ENCODE data around the gene RDM1. TPM values are rescaled to one million over a fixed set of nuclear protein-coding genes. Genes with fewer than 3 reads are reported as not detected.

The RDM1 gene
- polyA plus RNA-seq, 3 donors from 2014 or later: 0.82 to 1.7 TPM; not detected in 1

GRCh38 chr17:35870906-35871819, 59.4 kb downstream of the RDM1 start:
- Mint-ChIP-seq H3K4me3 (peak overlapping the region; percentile 3 to 64 (median 38)), H3K27ac (peak overlapping the region; percentile 78 to 93 (median 90)), H3K4me1 (peaks cover 65 to 78% of the 10 kb centered on the region in 2 donors), H3K27me3 (ENCODE audit: low read depth in 3 of 3) (peaks cover 0 to 3% (median 0%) of the 10 kb centered on the region in 3 donors), H3K36me3 (peaks cover 23 to 40% (median 35%) of the 10 kb centered on the region in 3 donors), H3K9me3 (no peaks in the 10 kb centered on the region)
- DNase-seq: peak in 2 of 3 donors; percentile 33 to 40

GRCh38 chr17:35868737-35869136, 61.8 kb downstream of the RDM1 start, which contains the start of gene HEATR9:
Gene HEATR9 (minus strand): TSS chr17:35868891. CDS start chr17:35868742, 149 bp downstream.
- peaks cover 51 to 68% of the 10 kb centered on the region in 2 donors for H3K4me1 Mint-ChIP-seq
- H3K27ac Mint-ChIP-seq: peak within 1 kb of the TSS; percentile 58 to 86 (median 76)
- peaks cover 0 to 3% (median 0%) of the 10 kb centered on the region in 3 donors for H3K27me3 Mint-ChIP-seq (ENCODE audit: low read depth in 3 of 3)
- peaks cover 21 to 41% (median 23%) of the 10 kb centered on the region in 3 donors for H3K36me3 Mint-ChIP-seq
- H3K9me3 Mint-ChIP-seq: no peaks in the 10 kb centered on the region
- no peak within 1 kb of the TSS for H3K4me3 Mint-ChIP-seq
- DNase-seq: no peak

Other genes starting within 250 kb of the RDM1 start
- not detected for gene RASL10B, start 199.1 kb downstream of the RDM1 start, polyA plus RNA-seq
- not detected for gene GAS2L2, start 177.5 kb downstream of the RDM1 start, polyA plus RNA-seq
- gene C17orf50, start 169.9 kb downstream of the RDM1 start, polyA plus RNA-seq: under 1 TPM in 2 of 3 donors, not detected in 1; 0.28 to 0.34 TPM
- gene MMP28, start 135.1 kb downstream of the RDM1 start, polyA plus RNA-seq: not detected
- 10 to 100 TPM in 2 of 3 donors, 1 to 10 TPM in 1; 9.4 to 35.5 (median 10.3) TPM for gene TAF15, start 121.3 kb downstream of the RDM1 start, polyA plus RNA-seq
- under 1 TPM in 2 of 3 donors, not detected in 1; 0.11 to 0.19 TPM for gene HEATR9, start 61.9 kb downstream of the RDM1 start, polyA plus RNA-seq
- 1,000 to 10,000 TPM; 1,095 to 2,255 (median 1,960) TPM for gene CCL5, start 50.4 kb downstream of the RDM1 start, polyA plus RNA-seq
- gene LYZL6, start 12.9 kb upstream of the RDM1 start, polyA plus RNA-seq: not detected
- gene CCL16, start 50.7 kb upstream of the RDM1 start, polyA plus RNA-seq: not detected
- gene CCL14, start 56.0 kb upstream of the RDM1 start, polyA plus RNA-seq: not detected
- gene CCL15, start 70.8 kb upstream of the RDM1 start, polyA plus RNA-seq: not detected
- 1 to 10 TPM in 2 of 3 donors, under 1 TPM in 1; 0.60 to 2.6 (median 2.1) TPM for gene CCL23, start 87.2 kb upstream of the RDM1 start, polyA plus RNA-seq
- under 1 TPM in 1 of 3 donors, not detected in 2; 0.24 TPM for gene CCL18, start 133.5 kb upstream of the RDM1 start, polyA plus RNA-seq
- 100 to 1,000 TPM; 120 to 149 (median 128) TPM for gene CCL3, start 159.4 kb upstream of the RDM1 start, polyA plus RNA-seq
- 1,000 to 10,000 TPM in 1 of 3 donors, 100 to 1,000 TPM in 2; 748 to 1,008 (median 970) TPM for gene CCL4, start 173.1 kb upstream of the RDM1 start, polyA plus RNA-seq
- not detected for gene TBC1D3B, start 245.9 kb upstream of the RDM1 start, polyA plus RNA-seq

Data from immature natural killer cell (primary cell).